Fibroblast of skin of scalp (primary cell): ENCODE data around the gene HSD11B1L.

ENCODE experiments used
- DNase-seq: peaks from one replicate; pipeline ENCODE4 v3.0.0-alpha.2; 2013

Gene HSD11B1L

DNA sequence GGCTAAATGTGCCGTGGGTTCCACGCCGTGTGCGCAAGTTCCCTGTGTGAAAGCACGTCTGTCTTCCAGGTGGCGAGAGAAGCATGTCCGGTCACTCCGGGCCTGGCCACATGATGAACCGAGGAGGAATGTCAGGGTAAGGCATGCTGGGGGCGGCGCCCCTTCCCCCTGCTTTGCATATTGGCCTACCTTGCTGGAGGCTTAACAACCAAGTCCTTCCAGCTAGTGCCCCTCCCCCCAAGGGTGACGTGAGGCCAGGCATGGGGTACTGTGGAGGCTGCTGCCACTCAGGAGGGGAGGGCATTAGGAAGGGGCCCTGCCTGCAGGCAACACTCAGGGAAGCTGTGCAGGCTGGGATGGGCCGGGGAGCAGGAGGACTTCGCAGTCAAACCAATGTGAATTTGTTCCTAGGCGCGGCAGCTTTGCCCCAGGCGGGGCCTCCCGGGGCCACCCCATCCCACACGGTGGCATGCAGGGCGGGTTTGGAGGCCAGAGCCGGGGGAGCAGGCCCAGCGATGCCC, 13.0 kb upstream of the HSD11B1L start:
- DNase-seq: no peak

GRCh38 chr19:5669212-5669611, 11.6 kb upstream of the HSD11B1L start:
- no peak for DNase-seq

GRCh38 chr19:5671600-5671999, 9.2 kb upstream of the HSD11B1L start:
- no peak for DNase-seq

DNA sequence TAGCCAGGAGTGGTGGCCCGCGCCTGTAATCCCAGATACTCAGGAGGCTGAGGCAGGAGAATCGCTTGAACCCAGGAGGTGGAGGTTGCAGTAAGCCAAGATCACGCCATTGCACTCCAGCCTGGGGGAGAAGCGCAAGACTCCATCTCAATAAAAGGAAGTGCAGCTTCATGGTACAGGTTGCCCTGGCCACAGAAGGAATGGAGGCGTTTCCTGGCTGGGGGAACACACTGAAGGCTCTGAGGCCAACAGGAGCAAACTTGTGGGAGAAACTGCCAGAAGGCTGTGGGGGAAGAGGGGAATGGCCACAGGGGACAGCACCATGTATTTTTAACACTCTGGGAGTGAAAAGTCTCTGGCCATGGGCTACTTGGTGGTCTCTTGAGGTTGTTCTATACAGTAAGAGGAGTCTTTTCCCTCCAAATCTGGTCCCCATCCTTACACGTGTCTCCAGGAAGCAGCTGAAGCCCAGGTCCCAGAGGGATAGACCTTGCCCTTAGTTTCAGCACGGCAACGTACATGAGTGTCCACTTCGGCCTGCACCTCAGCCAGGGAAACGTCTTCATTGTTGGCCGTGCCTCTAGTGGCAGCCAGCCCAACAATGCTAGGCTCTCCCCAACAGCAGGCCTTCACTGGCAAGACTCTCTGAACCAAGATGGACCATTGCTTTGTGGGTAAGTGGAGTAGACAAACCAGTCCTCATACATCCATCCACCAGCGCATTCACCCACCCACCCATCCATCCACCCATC, 7.9 kb upstream of the HSD11B1L start:
- no peak for DNase-seq

DNA sequence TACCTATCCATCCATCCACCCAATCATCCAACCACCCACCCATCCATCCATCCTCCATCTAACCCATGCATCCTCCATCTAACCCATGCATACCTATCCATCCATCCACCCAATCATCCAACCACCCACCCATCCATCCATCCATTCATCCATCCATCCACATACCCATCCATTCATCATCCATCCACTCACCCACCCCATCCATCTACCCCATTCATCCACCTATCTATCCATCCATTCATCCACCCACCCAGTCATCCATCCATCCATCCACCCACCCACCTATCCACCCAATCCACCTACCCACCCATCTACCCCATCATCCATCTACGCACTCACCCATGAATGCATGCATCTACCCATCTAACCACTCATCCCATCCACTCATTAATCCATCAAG, 7.1 kb upstream of the HSD11B1L start:
- DNase-seq: no peak

GRCh38 chr19:5674714-5675113, 6.1 kb upstream of the HSD11B1L start:
- DNase-seq: no peak

GRCh38 chr19:5676105-5676771, 4.6 kb upstream of the HSD11B1L start:
- DNase-seq: no peak

DNA sequence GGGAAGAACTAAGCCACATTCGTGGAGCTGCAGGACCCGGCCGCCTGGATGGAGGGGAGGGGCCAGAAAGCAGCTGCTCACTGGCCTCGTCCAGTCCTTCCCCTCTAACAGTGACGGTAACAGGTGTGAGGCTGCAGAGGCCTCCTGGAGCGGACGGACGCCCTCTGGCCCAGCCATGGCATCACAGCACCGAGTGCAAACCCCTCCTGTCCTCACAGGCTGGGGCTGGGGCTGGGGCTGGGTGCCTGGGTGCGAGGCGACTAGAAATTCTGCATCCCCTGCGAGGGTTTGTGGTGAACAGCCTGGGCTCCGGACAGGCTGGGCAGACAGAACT, 4.1 kb upstream of the HSD11B1L start:
- DNase-seq: no peak

- DNase-seq: no peak
Observed at GRCh38 chr19:5677136-5677535, 3.7 kb upstream of the HSD11B1L start.

DNA sequence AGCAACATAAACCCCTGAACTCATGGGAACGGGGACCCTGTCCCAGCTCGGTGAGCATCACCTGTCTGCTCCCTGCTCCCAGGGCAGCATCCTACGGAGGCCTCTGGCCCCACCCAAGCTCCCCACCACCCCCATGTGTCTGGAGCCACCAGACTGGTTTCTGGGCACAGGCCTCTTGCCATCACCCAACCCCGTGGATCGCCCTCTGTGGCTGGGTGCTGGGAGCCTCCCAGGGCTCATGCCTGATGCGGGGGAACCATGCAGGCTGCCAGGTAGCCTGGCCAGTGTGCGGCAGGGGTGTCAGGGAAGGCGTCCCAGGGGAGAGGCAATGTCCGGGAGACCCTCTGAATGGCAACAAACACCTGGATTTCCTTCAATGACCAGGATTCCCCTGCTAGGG, 3.2 kb upstream of the HSD11B1L start:
- DNase-seq: no peak

- DNase-seq: no peak
Observed at GRCh38 chr19:5678071-5678718, 2.6 kb upstream of the HSD11B1L start.

- DNase-seq: no peak
Observed at GRCh38 chr19:5679289-5680083, 1.3 kb upstream of the HSD11B1L start.

DNA sequence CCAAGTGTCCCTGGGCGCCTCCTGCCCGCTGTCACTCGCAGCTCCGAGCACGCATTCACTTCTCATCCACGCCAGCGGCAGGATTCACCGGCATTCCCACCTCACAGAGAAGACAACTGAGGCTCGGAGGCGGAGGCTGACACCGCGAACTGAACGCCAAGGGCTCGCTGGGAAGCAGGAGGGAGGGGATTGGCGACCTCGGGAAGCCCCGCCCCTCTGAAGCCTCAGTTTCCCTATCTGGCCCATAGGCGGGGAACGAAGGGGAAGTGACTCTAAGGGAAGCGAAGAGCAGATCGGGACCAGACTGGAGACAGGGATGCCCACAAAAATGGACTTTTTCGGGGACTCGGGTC, 767 bp upstream of the HSD11B1L start:
- DNase-seq: peak; percentile 20

- DNase-seq: no peak
Observed at GRCh38 chr19:5681391-5682106, 722 bp downstream of the HSD11B1L start.

DNA sequence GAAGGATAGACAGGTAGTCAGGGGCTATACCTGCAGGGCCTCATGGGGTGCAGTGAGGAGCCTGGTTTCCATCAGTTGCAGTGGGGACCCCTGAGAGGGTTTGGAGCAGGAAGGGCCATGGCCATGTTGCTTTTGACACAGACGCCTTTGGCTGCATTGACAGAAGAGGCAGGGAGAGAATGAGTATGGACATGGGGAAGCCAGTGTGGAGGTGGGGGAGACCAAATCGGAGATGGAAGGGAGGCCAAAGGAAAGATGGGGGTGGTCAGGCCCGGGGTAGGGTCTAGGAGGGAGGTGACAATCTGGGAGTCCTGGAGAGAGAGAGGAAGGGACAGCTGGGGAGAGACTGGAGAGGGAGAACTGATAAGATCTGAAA, 1.3 kb downstream of the HSD11B1L start:
- DNase-seq: no peak

DNA sequence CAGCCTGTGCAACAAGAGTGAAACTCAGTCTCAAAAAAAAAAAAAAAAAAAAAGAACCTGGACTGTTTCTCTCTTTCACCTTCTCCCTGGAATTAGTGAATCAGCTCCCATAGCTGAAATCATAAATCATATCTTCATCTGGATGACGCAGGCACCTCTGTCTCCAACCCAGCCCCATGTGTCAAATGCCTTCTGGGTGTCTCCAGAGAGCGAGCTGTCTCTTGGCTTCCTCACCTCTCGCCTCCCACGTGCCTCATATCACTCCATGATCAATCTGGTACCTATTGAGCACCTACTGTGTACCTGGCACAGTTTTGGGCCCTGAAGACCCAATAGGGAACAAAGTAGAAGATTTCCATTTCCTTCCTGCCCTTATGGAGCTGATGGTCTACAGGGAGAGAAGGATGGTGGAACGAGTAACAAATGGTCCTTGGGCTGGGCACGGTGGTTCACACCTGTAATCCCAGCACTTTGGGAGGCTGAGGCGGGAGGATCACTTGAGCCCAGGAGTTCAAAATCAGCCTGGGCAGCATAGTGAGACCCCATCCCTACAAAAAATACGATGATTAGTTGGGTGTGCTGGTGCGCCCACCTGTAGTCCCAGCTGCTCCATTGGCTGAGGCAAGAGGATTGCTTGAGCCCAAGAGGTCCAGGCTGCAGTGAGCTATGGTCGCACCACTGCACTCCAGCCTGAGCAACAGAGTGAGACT, 2.5 kb downstream of the HSD11B1L start:
- no peak for DNase-seq

GRCh38 chr19:5684694-5685430, 4.0 kb downstream of the HSD11B1L start:
- no peak for DNase-seq

DNA sequence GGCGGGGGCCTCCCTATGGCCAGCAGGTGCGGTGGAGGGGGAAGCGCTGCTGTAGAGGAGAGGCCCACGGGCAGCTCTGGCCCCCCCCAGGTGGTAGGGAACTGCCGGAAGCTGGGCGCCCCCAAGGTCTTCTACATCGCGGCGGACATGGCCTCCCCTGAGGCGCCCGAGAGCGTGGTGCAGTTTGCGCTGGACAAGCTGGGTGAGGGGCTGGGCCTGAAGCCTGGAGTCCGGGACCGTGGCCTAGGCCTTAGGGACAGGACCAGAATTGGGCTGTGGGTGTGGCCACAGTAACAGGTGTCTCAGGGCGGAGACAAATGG, 5.5 kb downstream of the HSD11B1L start:
- no peak for DNase-seq

DNA sequence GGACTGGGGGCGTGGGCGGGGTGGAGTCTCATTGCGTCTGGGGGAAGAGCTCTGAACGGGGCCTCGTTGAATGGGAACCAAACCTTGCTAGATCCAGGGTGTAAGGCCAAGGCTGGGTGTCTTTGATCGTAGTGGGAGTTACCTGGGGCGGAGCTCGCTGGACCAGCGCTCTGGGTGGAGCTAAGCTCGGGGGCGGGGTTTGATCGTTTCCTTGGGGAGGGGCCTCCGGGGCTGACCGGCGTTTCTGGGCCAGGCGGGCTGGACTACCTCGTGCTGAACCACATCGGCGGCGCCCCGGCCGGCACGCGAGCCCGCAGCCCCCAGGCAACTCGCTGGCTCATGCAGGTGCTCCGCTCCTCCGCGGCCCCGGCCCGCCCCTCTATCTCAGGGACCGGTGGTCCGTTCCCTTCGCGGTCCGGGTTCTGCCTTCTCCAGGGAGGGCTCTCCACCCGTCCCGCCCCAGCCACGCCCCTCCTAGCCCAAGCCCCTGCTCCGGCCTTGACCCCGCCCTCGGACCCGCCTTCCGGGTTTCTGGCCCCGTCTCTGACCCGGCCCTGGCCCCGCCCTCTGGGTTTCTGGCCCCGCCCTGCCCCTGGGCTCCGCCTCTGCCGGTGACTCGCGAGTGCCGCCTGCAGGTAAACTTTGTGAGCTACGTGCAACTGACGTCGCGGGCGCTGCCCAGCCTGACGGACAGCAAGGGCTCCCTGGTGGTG, 6.0 kb downstream of the HSD11B1L start:
- peak; percentile 94 for DNase-seq
